Naive thymus-derived CD4-positive, alpha-beta T cell (primary cell): ENCODE measurements around the gene PPT2. TPM values are rescaled to one million over a fixed set of nuclear protein-coding genes. Genes with fewer than 3 reads are reported as not detected.
A peak's percentile ranks its signal among the peaks of the same experiment; 100 is the strongest.

Source experiments
- ATAC-seq: fragments of 150-1000 bp; cut with Tn5 transposase; 2 replicates; pipeline ENCODE4 v1.10.0; 2021; ENCODE audit warnings: mild to moderate bottlenecking, moderate library complexity
- CTCF ChIA-PET: fragments of 350-600 bp; sonication (Branson Sonifier 250); formaldehyde crosslinking; loops from one replicate; lab custom pipeline; 2021; ENCODE audit warnings: antibody characterized with exemption; lab: Charles Lee
- POLR2A ChIA-PET: fragments of 350-600 bp; sonication (Branson Sonifier 250); formaldehyde crosslinking; loops from one replicate; lab custom pipeline; 2021; ENCODE audit warnings: antibody characterized with exemption, inconsistent platforms; lab: Charles Lee
- DNase-seq, 9 donors: peaks; one replicate each; pipeline versions ENCODE4 v3.0.0 to v3.0.0-alpha.2; 2020 to 2022; ENCODE audit warnings: mixed read lengths in 1 of 9
- H3K27ac ChIP-seq: one replicate; pipeline ENCODE4 v1.7.0; 2013; ENCODE audit warnings: mild to moderate bottlenecking, low read depth, low read length, moderate library complexity
- H3K27me3 ChIP-seq, 2 donors: one replicate each; pipeline ENCODE4 v1.7.0; 2013; ENCODE audit warnings: low read length in 2 of 2, mild to moderate bottlenecking in 2 of 2, moderate library complexity in 2 of 2; ENCODE audit not compliant: control insufficient read depth in 2 of 2, insufficient read depth in 2 of 2
- H3K36me3 ChIP-seq, 3 experiments: 1 replicate in 2 of 3; 2 replicates in 1 of 3; pipeline ENCODE4 v1.7.0; 2013; ENCODE audit warnings: low read length in 3 of 3, mild to moderate bottlenecking in 3 of 3, moderate library complexity in 1 of 3; ENCODE audit not compliant: insufficient read depth in 3 of 3, control insufficient read depth in 2 of 3
- H3K4me1 ChIP-seq, 2 donors: one replicate each; pipeline ENCODE4 v1.7.0; 2013; ENCODE audit warnings: low read length in 2 of 2, mild to moderate bottlenecking in 2 of 2, moderate library complexity in 1 of 2; ENCODE audit not compliant: control insufficient read depth in 2 of 2, insufficient read depth in 2 of 2
- H3K4me3 ChIP-seq: 2 replicates; pipeline ENCODE4 v1.7.0; 2013; ENCODE audit warnings: mild to moderate bottlenecking, low read length
- H3K9me3 ChIP-seq, 3 experiments: 1 replicate in 2 of 3; 2 replicates in 1 of 3; pipeline ENCODE4 v1.7.0; 2013; ENCODE audit warnings: low read length in 3 of 3; ENCODE audit not compliant: control insufficient read depth in 2 of 3
- H3K27ac Mint-ChIP-seq, 9 donors: one replicate each; pipeline ENCODE4 v1.8.0; 2020 to 2022; ENCODE audit warnings: mixed read lengths in 9 of 9, mild to moderate bottlenecking in 8 of 9, moderate library complexity in 5 of 9, inconsistent platforms in 2 of 9
- H3K27me3 Mint-ChIP-seq, 5 donors: one replicate each; pipeline ENCODE4 v1.8.0; 2021 to 2022; ENCODE audit warnings: mixed read lengths in 5 of 5, mild to moderate bottlenecking in 1 of 5
- H3K36me3 Mint-ChIP-seq, 5 donors: one replicate each; pipeline ENCODE4 v1.8.0; 2020 to 2022; ENCODE audit warnings: mixed read lengths in 5 of 5, mild to moderate bottlenecking in 3 of 5, inconsistent platforms in 1 of 5
- H3K4me1 Mint-ChIP-seq, 7 donors: one replicate each; pipeline ENCODE4 v1.8.0; 2020 to 2022; ENCODE audit warnings: mixed read lengths in 7 of 7, mild to moderate bottlenecking in 3 of 7, inconsistent platforms in 1 of 7
- H3K4me3 Mint-ChIP-seq, 10 donors: one replicate each; pipeline ENCODE4 v1.8.0; 2020 to 2022; ENCODE audit warnings: mild to moderate bottlenecking in 10 of 10, mixed read lengths in 10 of 10, moderate library complexity in 6 of 10, inconsistent platforms in 2 of 10
- H3K9me3 Mint-ChIP-seq, 11 donors: one replicate each; pipeline ENCODE4 v1.8.0; 2020 to 2022; ENCODE audit warnings: mixed read lengths in 11 of 11, mild to moderate bottlenecking in 4 of 11, inconsistent platforms in 1 of 11, moderate library complexity in 1 of 11
- intact Hi-C, 2 donors: fragments of 100-400 bp; cut with micrococcal nuclease; formaldehyde crosslinking; loops; one replicate each; pipeline ENCODE4 v1.15.1; 2023
- polyA plus RNA-seq, 2 donors: library from polyadenylated mRNA; unstranded; fragments of 300-500 nt; fragmentation: Illumina TruSeq; gene quantifications; one replicate each; pipeline ENCODE4 v1.2.3, GENCODE V29; 2021
- total RNA-seq, 6 experiments: library from RNA in 5 of 6; stranded (reverse) in 5 of 6; gene quantifications; 1 replicate in 5 of 6; 2 replicates in 1 of 6; pipeline ENCODE4 v1.2.3 and lab custom pipeline; 2021 to 2026

Gene PPT2
- total and polyA plus RNA-seq, 7 experiments from 2014 or later, result 11.8 to 21.9 (median 15.7) TPM

- no peak for ATAC-seq
- Mint-ChIP-seq H3K4me3 (peak overlapping the region; percentile 85 to 98 (median 95)), H3K27ac (peak overlapping the region; percentile 87 to 100 (median 95)), H3K4me1 (peaks cover 55 to 82% (median 62%) of the 10 kb centered on the region in 7 donors), H3K27me3 (no peaks in the 10 kb centered on the region), H3K36me3 (peaks cover 0 to 14% (median 10%) of the 10 kb centered on the region in 5 donors), H3K9me3 (peaks cover 0 to 3% (median 0%) of the 10 kb centered on the region in 11 donors)
- H3K27ac ChIP-seq, result peak overlapping the region; percentile 91
- peak in 2 of 9 donors; percentile 14 to 36 for DNase-seq
- H3K9me3 ChIP-seq, result no peaks in the 10 kb centered on the region
- H3K4me1 ChIP-seq, result peaks cover 31 to 54% of the 10 kb centered on the region in 2 donors
- H3K36me3 ChIP-seq, result peaks cover 0 to 36% (median 17%) of the 10 kb centered on the region in 3 experiments
- intact Hi-C loops, result loop anchor here (1.0 to 5.0 kb wide), 12 partner anchors 12 to 1561 kb away; partner anchors contain the start of genes PBX2 (in 2 of the 2), BAG6 (in 1 of the 2), BRD2 (in 1 of the 2) and CLIC1 (in 1 of the 2)
- ChIA-PET POLR2A (interaction anchor here (0.7 to 8.1 kb wide), 7 partner anchors 8 to 794 kb away, joined by 3 to 259 read pairs (median 4); partner anchors contain the start of genes ATF6B, FKBPL, GPSM3 and PBX2), CTCF (interaction anchor here (0.8 to 1.7 kb wide), 5 partner anchors 9 to 580 kb away, joined by 3 to 10 read pairs (median 5); partner anchors contain the start of gene GPSM3)
- H3K4me3 ChIP-seq, result peak overlapping the region; percentile 82
- H3K27me3 ChIP-seq, result no peaks in the 10 kb centered on the region
Measured at GRCh38 chr6:32178547-32179440, 24.9 kb downstream of the PPT2 start.

DNA sequence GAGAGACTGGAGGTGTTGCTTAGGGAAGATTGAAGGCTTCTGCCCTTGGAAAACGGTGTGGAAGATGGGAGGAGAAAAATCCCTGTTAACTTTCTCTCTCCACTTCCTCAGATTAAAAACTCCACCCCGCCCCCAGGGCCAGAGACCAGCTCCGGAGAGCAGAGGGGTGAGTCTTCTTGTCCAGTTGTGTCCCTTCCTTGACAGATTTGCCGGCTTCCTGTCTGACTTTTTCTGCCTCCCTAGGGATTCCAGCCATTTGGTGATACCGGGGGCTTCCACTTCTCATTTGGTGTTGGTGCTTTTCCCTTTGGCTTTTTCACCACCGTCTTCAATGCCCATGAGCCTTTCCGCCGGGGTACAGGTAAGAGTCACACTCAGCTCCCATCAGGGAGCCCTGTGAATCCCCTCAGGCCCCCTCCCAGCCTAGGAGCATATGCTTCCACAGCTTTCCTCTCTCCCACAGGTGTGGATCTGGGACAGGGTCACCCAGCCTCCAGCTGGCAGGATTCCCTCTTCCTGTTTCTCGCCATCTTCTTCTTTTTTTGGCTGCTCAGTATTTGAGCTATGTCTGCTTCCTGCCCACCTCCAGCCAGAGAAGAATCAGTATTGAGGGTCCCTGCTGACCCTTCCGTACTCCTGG lies 25.9 kb downstream of the PPT2 start:
- Mint-ChIP-seq H3K27ac (peak overlapping the region in 8 of 9 donors; percentile 20 to 99 (median 70)), H3K4me1 (peaks cover 44 to 74% (median 59%) of the 10 kb centered on the region in 7 donors), H3K4me3 (peak overlapping the region; percentile 37 to 97 (median 54)), H3K9me3 (peaks cover 0 to 3% (median 0%) of the 10 kb centered on the region in 11 donors), H3K36me3 (peaks cover 0 to 12% (median 10%) of the 10 kb centered on the region in 5 donors), H3K27me3 (no peaks in the 10 kb centered on the region)
- H3K4me1 ChIP-seq, result peaks cover 31 to 48% of the 10 kb centered on the region in 2 donors
- intact Hi-C loops, result loop anchor here (2.0 to 5.0 kb wide), 8 partner anchors 223 to 1563 kb away; partner anchors contain the start of genes BAG6 (in 1 of the 2), BRD2 (in 1 of the 2), CLIC1 (in 1 of the 2) and EHMT2 (in 1 of the 2)
- H3K27me3 ChIP-seq, result no peaks in the 10 kb centered on the region
- DNase-seq (no peak), ATAC-seq (no peak)
- POLR2A ChIA-PET, result interaction anchor here (1.2 to 8.1 kb wide), 6 partner anchors 11 to 793 kb away, joined by 3 to 259 read pairs (median 4); partner anchors contain the start of genes ATF6B, FKBPL, GPSM3 and PBX2
- no peaks in the 10 kb centered on the region for H3K9me3 ChIP-seq
- no peak overlapping the region for H3K4me3 ChIP-seq
- CTCF ChIA-PET, result interaction anchor here (0.6 to 1.7 kb wide), 6 partner anchors 8 to 595 kb away, joined by 3 to 10 read pairs (median 5); partner anchors contain the start of gene GPSM3
- H3K27ac ChIP-seq, result no peak overlapping the region
- peaks cover 0 to 41% (median 17%) of the 10 kb centered on the region in 3 experiments for H3K36me3 ChIP-seq

GRCh38 chr6:32181148-32181702 lies 27.3 kb downstream of the PPT2 start:
- CTCF ChIA-PET, result no interaction called here
- Histone ChIP-seq H3K4me3 (no peak overlapping the region), H3K27ac (peak overlapping the region; percentile 47), H3K9me3 (no peaks in the 10 kb centered on the region), H3K27me3 (no peaks in the 10 kb centered on the region), H3K36me3 (peaks cover 0 to 48% (median 17%) of the 10 kb centered on the region in 3 experiments), H3K4me1 (peaks cover 21 to 40% of the 10 kb centered on the region in 2 donors)
- no peak for DNase-seq
- Mint-ChIP-seq H3K4me1 (peaks cover 44 to 73% (median 61%) of the 10 kb centered on the region in 7 donors), H3K27me3 (no peaks in the 10 kb centered on the region), H3K4me3 (peak overlapping the region in 3 of 10 donors; percentile 18 to 85 (median 34)), H3K27ac (peak overlapping the region in 7 of 9 donors; percentile 45 to 99 (median 67)), H3K36me3 (peaks cover 0 to 18% (median 14%) of the 10 kb centered on the region in 5 donors), H3K9me3 (peaks cover 0 to 3% (median 0%) of the 10 kb centered on the region in 11 donors)
- POLR2A ChIA-PET, result interaction anchor here (5.4 to 8.1 kb wide), 2 partner anchors 10 to 52 kb away, joined by 36 to 259 read pairs; partner anchors contain the start of genes ATF6B, FKBPL, GPSM3 and PBX2
- intact Hi-C loops, result no loop called here
- no peak for ATAC-seq

DNA sequence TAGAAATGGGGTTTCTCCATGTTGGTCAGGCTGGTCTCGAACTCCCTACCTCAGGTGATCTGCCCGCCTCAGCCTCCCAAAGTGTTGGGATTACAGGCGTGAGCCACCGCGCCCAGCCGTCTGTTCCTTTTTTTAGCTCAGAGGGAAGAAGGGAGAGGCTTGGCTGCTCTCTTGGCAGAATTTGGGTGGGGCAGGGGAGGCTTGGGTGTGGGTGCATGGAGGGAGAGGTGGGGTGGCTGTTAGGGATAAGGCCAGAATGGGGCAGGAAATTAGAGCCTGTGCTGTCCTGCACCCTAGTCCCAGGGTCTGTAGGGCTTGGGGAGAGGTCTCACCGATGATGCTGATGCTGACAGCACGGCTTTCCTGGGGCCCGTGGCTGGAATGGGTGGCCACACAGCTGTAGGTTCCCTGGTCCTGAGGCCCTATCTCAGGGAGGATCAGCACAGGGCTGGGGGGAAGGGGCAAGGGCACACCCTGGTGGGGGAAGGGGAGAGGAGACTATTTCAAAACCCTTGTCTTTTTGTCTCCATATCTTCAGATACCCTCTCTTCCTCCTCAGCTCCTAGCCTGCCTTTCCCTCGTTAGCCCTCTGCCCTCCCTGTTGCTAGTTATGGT lies 28.1 kb downstream of the PPT2 start:
- Mint-ChIP-seq H3K4me3 (no peak overlapping the region), H3K4me1 (peaks cover 44 to 73% (median 61%) of the 10 kb centered on the region in 7 donors), H3K27me3 (no peaks in the 10 kb centered on the region), H3K27ac (peak overlapping the region in 5 of 9 donors; percentile 45 to 80 (median 53)), H3K36me3 (peaks cover 5 to 26% (median 20%) of the 10 kb centered on the region in 5 donors), H3K9me3 (peaks cover 0 to 2% (median 0%) of the 10 kb centered on the region in 11 donors)
- intact Hi-C loops, result no loop called here
- POLR2A ChIA-PET, result interaction anchor here (0.8 to 8.1 kb wide), 4 partner anchors 9 to 790 kb away, joined by 3 to 259 read pairs (median 4); partner anchors contain the start of genes FKBPL, GPSM3 and PBX2
- peaks cover 13 to 40% of the 10 kb centered on the region in 2 donors for H3K4me1 ChIP-seq
- CTCF ChIA-PET, result interaction anchor here (0.5 to 1.3 kb wide), 2 partner anchors 14 to 104 kb away, joined by 3 to 4 read pairs; no protein-coding TSS in a partner anchor
- DNase-seq, result no peak
- peak overlapping the region; percentile 29 for H3K27ac ChIP-seq
- ATAC-seq, result no peak
- peaks cover 7 to 56% (median 19%) of the 10 kb centered on the region in 3 experiments for H3K36me3 ChIP-seq
- H3K9me3 ChIP-seq, result no peaks in the 10 kb centered on the region
- H3K4me3 ChIP-seq, result no peak overlapping the region
- H3K27me3 ChIP-seq, result no peaks in the 10 kb centered on the region

- Mint-ChIP-seq H3K27ac (peak overlapping the region in 6 of 9 donors; percentile 14 to 84 (median 49)), H3K27me3 (no peaks in the 10 kb centered on the region), H3K36me3 (peaks cover 9 to 32% (median 25%) of the 10 kb centered on the region in 5 donors), H3K9me3 (peaks cover 0 to 2% (median 0%) of the 10 kb centered on the region in 11 donors), H3K4me3 (no peak overlapping the region), H3K4me1 (peaks cover 44 to 73% (median 62%) of the 10 kb centered on the region in 7 donors)
- H3K9me3 ChIP-seq, result no peaks in the 10 kb centered on the region
- CTCF ChIA-PET, result interaction anchor here (0.5 to 1.3 kb wide), 3 partner anchors 10 to 105 kb away, joined by 3 to 4 read pairs (median 4); partner anchors contain the start of gene GPSM3
- ATAC-seq, result no peak
- H3K4me3 ChIP-seq, result no peak overlapping the region
- no peak for DNase-seq
- intact Hi-C loops, result no loop called here
- H3K27me3 ChIP-seq, result no peaks in the 10 kb centered on the region
- POLR2A ChIA-PET, result interaction anchor here (0.8 to 8.1 kb wide), 4 partner anchors 8 to 789 kb away, joined by 3 to 259 read pairs (median 4); partner anchors contain the start of genes FKBPL, GPSM3 and PBX2
- peaks cover 10 to 44% of the 10 kb centered on the region in 2 donors for H3K4me1 ChIP-seq
- H3K27ac ChIP-seq, result peak overlapping the region; percentile 29
- H3K36me3 ChIP-seq, result peaks cover 13 to 62% (median 24%) of the 10 kb centered on the region in 3 experiments
Measured at GRCh38 chr6:32182555-32182981, 28.6 kb downstream of the PPT2 start.
